ENCODE results near the gene GPX4.

The GPX4 gene

GRCh38 chr19:1109697-1110671, 6.2 kb downstream of the GPX4 start:
- Histone ChIP-seq H2AK5ac (ENCODE audit: low read depth, low read length) (no peak overlapping the region), H3K4me3 (ENCODE audit: low read length in 2 of 2) (no peak overlapping the region), H3K23ac (ENCODE audit: low read depth, low read length, poor library complexity) (peak overlapping the region; percentile 67), H2BK15ac (ENCODE audit: low read length) (no peak overlapping the region), H2BK5ac (ENCODE audit: low read length) (no peak overlapping the region), H3K4ac (ENCODE audit: low read length) (no peak overlapping the region), H3K79me1 (ENCODE audit: low read depth, low read length) (peaks cover 18% of the 10 kb centered on the region), H2BK120ac (ENCODE audit: low read depth, low read length) (no peak overlapping the region), H3K27ac (replicated peaks; ENCODE audit: low read length) (no peak overlapping the region), H4K91ac (ENCODE audit: low read depth, low read length, poor library complexity) (no peak overlapping the region), H3K27me3 (ENCODE audit: control insufficient read depth in 3 of 3, insufficient read depth in 3 of 3, low read depth in 1 of 3, low read length in 3 of 3) (no peaks in the 10 kb centered on the region), H4K8ac (ENCODE audit: low read depth, low read length) (no peak overlapping the region), H3K9ac (ENCODE audit: low read depth, low read length, poor library complexity) (no peak overlapping the region), H2BK12ac (ENCODE audit: low read length) (peak overlapping the region; percentile 58), H3K4me2 (ENCODE audit: insufficient read depth, low read length, poor library complexity, severe bottlenecking) (no peak overlapping the region), H3K18ac (ENCODE audit: low read length) (peak overlapping the region; percentile 19), H3K9me3 (replicated peaks in 1 of 2; ENCODE audit: control insufficient read depth in 2 of 2, insufficient read depth in 1 of 2, low read depth in 1 of 2, low read length in 2 of 2) (no peaks in the 10 kb centered on the region), H3K14ac (ENCODE audit: low read length) (no peak overlapping the region), H3K36me3 (replicated peaks in 1 of 2; ENCODE audit: control insufficient read depth in 2 of 2, insufficient read depth in 2 of 2, low read length in 2 of 2) (peaks cover 23 to 61% of the 10 kb centered on the region in 2 donors), H2AFZ (ENCODE audit: low read length) (no peak overlapping the region), H3K4me1 (ENCODE audit: control insufficient read depth in 2 of 2, insufficient read depth in 1 of 2, low read depth in 1 of 2, low read length in 2 of 2) (peaks cover 11 to 15% of the 10 kb centered on the region in 2 donors)
- no peak for DNase-seq (ENCODE audit: low spot score)
- WGBS, 2 donors (ENCODE audit: extremely low coverage in 2 of 2, insufficient read length in 2 of 2, insufficient replicate concordance in 1 of 2), result no CpG with 5 or more reads among the region's 54 CpGs

- no peak for DNase-seq (ENCODE audit: low spot score)
- Histone ChIP-seq H2AK5ac (ENCODE audit: low read depth, low read length) (peak overlapping the region; percentile 78), H3K9me3 (replicated peaks in 1 of 2; ENCODE audit: control insufficient read depth in 2 of 2, insufficient read depth in 1 of 2, low read depth in 1 of 2, low read length in 2 of 2) (no peaks in the 10 kb centered on the region), H2BK5ac (ENCODE audit: low read length) (no peak overlapping the region), H3K9ac (ENCODE audit: low read depth, low read length, poor library complexity) (no peak overlapping the region), H3K4me1 (ENCODE audit: control insufficient read depth in 2 of 2, insufficient read depth in 1 of 2, low read depth in 1 of 2, low read length in 2 of 2) (peaks cover 4 to 10% of the 10 kb centered on the region in 2 donors), H3K23ac (ENCODE audit: low read depth, low read length, poor library complexity) (peak overlapping the region; percentile 65), H2BK12ac (ENCODE audit: low read length) (no peak overlapping the region), H3K4ac (ENCODE audit: low read length) (no peak overlapping the region), H2AFZ (ENCODE audit: low read length) (no peak overlapping the region), H3K4me3 (ENCODE audit: low read length in 2 of 2) (no peak overlapping the region), H3K4me2 (ENCODE audit: insufficient read depth, low read length, poor library complexity, severe bottlenecking) (no peak overlapping the region), H3K79me1 (ENCODE audit: low read depth, low read length) (peaks cover 9% of the 10 kb centered on the region), H3K18ac (ENCODE audit: low read length) (peak overlapping the region; percentile 80), H3K36me3 (replicated peaks in 1 of 2; ENCODE audit: control insufficient read depth in 2 of 2, insufficient read depth in 2 of 2, low read length in 2 of 2) (peaks cover 20 to 60% of the 10 kb centered on the region in 2 donors), H3K27me3 (ENCODE audit: control insufficient read depth in 3 of 3, insufficient read depth in 3 of 3, low read depth in 1 of 3, low read length in 3 of 3) (no peaks in the 10 kb centered on the region), H3K14ac (ENCODE audit: low read length) (no peak overlapping the region), H4K8ac (ENCODE audit: low read depth, low read length) (no peak overlapping the region), H4K91ac (ENCODE audit: low read depth, low read length, poor library complexity) (no peak overlapping the region), H3K27ac (replicated peaks; ENCODE audit: low read length) (no peak overlapping the region), H2BK15ac (ENCODE audit: low read length) (no peak overlapping the region), H2BK120ac (ENCODE audit: low read depth, low read length) (no peak overlapping the region)
- WGBS, 2 donors (ENCODE audit: extremely low coverage in 2 of 2, insufficient read length in 2 of 2, insufficient replicate concordance in 1 of 2), result no CpG with 5 or more reads among the region's 18 CpGs
Observed at GRCh38 chr19:1110809-1111640, 7.2 kb downstream of the GPX4 start.

- H2AFZ ChIP-seq (ENCODE audit: low read length), result no peak overlapping the region
- H3K27ac ChIP-seq (replicated peaks; ENCODE audit: low read length), result no peak overlapping the region
Observed at GRCh38 chr19:1111641-1112267, 8.0 kb downstream of the GPX4 start.

More at GRCh38 chr19:1111641-1112267, 8.0 kb downstream of the GPX4 start:
- Histone ChIP-seq H2BK5ac (ENCODE audit: low read length) (no peak overlapping the region), H4K8ac (ENCODE audit: low read depth, low read length) (no peak overlapping the region), H4K91ac (ENCODE audit: low read depth, low read length, poor library complexity) (no peak overlapping the region), H3K4me1 (ENCODE audit: control insufficient read depth in 2 of 2, insufficient read depth in 1 of 2, low read depth in 1 of 2, low read length in 2 of 2) (peaks cover 4 to 8% of the 10 kb centered on the region in 2 donors), H3K14ac (ENCODE audit: low read length) (peak overlapping the region; percentile 38), H2BK120ac (ENCODE audit: low read depth, low read length) (no peak overlapping the region), H3K23ac (ENCODE audit: low read depth, low read length, poor library complexity) (peak overlapping the region; percentile 73), H2AK5ac (ENCODE audit: low read depth, low read length) (peak overlapping the region; percentile 95), H3K18ac (ENCODE audit: low read length) (no peak overlapping the region), H2BK12ac (ENCODE audit: low read length) (no peak overlapping the region), H3K36me3 (replicated peaks in 1 of 2; ENCODE audit: control insufficient read depth in 2 of 2, insufficient read depth in 2 of 2, low read length in 2 of 2) (peaks cover 12 to 59% of the 10 kb centered on the region in 2 donors), H3K9ac (ENCODE audit: low read depth, low read length, poor library complexity) (peak overlapping the region; percentile 60), H3K4me3 (ENCODE audit: low read length in 2 of 2) (no peak overlapping the region), H2BK15ac (ENCODE audit: low read length) (peak overlapping the region; percentile 67), H3K4me2 (ENCODE audit: insufficient read depth, low read length, poor library complexity, severe bottlenecking) (no peak overlapping the region), H3K4ac (ENCODE audit: low read length) (no peak overlapping the region), H3K9me3 (replicated peaks in 1 of 2; ENCODE audit: control insufficient read depth in 2 of 2, insufficient read depth in 1 of 2, low read depth in 1 of 2, low read length in 2 of 2) (no peaks in the 10 kb centered on the region), H3K79me1 (ENCODE audit: low read depth, low read length) (peaks cover 7% of the 10 kb centered on the region), H3K27me3 (ENCODE audit: control insufficient read depth in 3 of 3, insufficient read depth in 3 of 3, low read depth in 1 of 3, low read length in 3 of 3) (no peaks in the 10 kb centered on the region)
- no peak for DNase-seq (ENCODE audit: low spot score)
- no CpG with 5 or more reads among the region's 18 CpGs for WGBS, 2 donors (ENCODE audit: extremely low coverage in 2 of 2, insufficient read length in 2 of 2, insufficient replicate concordance in 1 of 2)

Measured in neuronal stem cell (in vitro differentiated cells).